Measurements from ENCODE around the gene RAPGEF1.
"Not testable (repeated sequence)": the region's sequence is repeated elsewhere in the genome, so short reads cannot be mapped to it uniquely, and the experiment has no call there.

The RAPGEF1 gene

GRCh38 chr9:131727795-131728545, 11.9 kb downstream of the RAPGEF1 start:
- no peak for DNase-seq (ENCODE audit: low spot score)

DNA sequence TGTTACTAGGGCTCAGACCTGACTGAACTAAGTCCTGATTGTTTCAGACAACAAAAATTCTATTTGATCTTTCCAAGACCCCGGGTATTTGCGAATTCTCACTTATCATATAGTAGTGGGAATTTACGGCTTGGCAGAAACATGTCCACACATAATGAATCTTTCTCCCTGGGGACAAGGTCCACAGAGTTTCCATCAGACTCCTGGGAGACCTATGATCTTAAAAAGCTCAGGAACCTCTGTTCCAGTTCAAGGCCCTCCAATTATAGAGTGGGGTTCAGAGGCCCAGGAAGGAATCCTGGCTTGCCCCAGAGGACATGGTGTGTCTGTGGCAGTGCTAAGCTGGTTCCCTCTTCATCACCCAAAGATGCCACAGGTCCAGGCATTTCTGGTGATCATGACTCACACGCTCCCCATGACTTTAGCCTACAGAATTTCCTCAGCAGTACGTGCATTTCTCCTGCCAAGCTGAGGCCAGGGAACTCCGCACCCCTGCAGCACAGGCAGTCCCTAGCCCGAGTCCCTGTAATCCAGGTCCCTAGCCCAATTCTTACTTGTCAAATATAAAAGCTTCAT, 12.6 kb downstream of the RAPGEF1 start:
- DNase-seq (ENCODE audit: low spot score), result no peak

- no peak for DNase-seq (ENCODE audit: low spot score)
Measured at GRCh38 chr9:131724683-131725082, 15.2 kb downstream of the RAPGEF1 start.

- no peak for DNase-seq (ENCODE audit: low spot score)
Measured at GRCh38 chr9:131723632-131724031, 16.2 kb downstream of the RAPGEF1 start.

DNA sequence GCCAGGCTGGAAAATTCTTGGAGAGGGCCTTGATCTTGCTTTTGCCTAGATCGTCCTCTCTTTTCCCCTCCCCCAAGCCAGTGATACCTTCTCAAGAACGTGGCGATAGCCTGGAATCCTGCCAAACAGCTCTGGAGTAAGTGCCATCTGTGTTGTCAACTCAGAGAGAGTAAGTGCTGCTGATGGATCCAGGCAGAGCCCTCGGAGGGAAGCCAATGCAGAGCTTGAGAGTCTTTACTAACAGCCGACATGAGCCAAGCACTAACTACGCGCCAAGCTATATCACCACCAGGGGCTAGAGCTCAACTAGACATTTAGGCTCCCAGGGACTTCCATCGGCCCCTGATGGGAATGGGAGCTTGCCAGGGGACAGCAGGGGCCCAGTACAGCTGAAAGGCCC, 17.6 kb downstream of the RAPGEF1 start:
- no peak for DNase-seq (ENCODE audit: low spot score)

GRCh38 chr9:131721076-131721475, 18.8 kb downstream of the RAPGEF1 start:
- DNase-seq (ENCODE audit: low spot score), result no peak

DNA sequence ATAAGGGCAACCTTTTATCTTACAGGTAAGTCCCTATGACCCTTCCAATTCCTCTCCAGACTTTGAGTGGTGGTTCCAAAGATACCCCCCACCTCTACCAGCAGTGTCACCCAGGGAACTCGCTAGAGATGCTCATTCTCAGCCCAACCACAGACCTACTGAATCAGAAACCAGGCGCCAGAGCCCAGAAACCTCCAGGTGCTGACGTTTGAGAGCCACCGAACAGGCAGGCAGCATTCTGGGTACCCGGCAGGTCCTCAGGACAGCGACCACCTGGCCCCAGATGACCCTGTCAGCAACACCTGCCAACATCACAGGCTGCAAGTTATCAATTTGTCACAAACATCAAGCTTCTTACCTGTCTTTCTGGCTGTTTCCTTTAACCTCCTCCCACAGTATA, 19.5 kb downstream of the RAPGEF1 start:
- no peak for DNase-seq (ENCODE audit: low spot score)

GRCh38 chr9:131719262-131719908, 20.5 kb downstream of the RAPGEF1 start:
- no peak for DNase-seq (ENCODE audit: low spot score)

DNA sequence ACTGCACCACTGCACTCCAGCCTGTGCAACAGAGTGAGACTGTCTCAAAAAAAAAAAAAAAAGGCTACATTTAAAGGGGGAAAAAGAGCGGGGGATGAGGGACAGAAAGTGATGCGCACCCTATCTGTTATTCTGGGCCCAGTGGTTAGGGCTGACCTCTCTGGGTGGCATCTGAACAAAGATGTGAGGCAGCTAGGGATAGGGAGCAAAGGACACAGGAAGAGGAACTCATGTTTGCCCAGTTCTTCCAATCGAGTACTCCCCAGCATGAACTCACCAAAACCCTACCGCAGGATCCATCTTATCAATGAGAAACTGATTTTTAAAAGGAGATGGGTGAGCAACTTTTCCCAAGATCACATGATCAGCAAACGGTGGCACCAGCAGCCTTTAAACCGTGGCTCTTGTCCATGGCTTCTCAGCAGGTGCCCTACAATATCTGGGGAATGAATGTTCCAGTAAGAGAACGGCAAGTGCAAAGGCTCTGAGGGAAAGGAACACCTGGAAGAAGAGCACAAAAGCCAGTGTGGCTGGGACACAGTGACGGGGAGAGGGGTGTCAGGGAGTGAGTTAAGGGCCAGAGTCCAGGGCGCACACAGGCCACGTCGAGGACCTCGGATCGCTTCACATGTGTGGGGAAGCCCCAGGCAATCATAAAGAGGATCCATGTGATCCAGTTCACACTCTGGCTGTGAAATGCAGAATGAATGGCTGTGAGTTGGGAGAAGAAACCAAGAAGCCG, 22.0 kb downstream of the RAPGEF1 start:
- no peak for DNase-seq (ENCODE audit: low spot score)

- DNase-seq (ENCODE audit: low spot score), result no peak
Measured at GRCh38 chr9:131715906-131716305, 24.0 kb downstream of the RAPGEF1 start.

DNA sequence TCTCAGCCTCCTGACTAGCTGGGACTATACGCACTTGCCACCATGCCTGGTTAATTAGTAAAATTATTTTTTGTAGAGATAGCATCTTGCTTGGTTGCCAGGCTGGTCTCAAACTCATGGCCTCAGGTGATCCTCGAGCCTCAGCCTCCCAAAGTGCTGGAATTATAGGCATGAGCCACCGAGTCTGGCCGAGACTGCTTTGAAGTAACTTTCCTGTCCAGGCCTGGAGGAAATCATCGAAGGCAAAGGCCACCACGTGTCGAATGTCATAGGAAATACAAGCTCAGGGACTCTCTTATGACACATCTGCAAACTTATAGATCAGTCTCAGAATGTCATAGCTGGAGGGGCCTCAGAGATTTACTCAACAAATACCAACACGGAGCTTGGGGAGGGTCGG, 25.1 kb downstream of the RAPGEF1 start:
- DNase-seq (ENCODE audit: low spot score), result no peak

DNA sequence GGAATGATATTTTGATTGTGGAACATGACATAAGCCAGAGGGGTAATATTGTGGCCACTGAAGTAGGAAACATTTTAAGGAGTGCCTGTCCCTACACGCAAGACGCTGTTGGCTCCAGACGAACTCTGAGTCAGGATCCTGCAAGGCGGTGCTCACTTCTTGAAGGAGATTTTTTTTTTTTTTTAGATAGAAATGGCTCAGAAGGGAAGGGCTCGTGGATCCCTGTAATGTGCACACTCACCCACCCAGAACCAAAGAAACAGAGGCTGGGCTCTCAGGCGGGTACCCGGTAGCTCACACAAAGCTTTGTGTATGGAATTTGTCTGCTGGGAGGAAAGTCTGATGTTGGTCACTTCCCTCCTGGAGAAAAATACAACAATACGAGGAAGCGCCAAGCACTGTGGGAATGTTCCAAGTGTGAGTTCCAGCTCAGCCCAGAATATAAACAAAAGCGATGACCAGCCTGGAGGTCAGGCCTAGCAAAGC, 25.7 kb downstream of the RAPGEF1 start:
- peak; percentile 82 for DNase-seq (ENCODE audit: low spot score)

- DNase-seq (ENCODE audit: low spot score), result no peak
Measured at GRCh38 chr9:131713016-131713415, 26.9 kb downstream of the RAPGEF1 start.

- no peak for DNase-seq (ENCODE audit: low spot score)
Measured at GRCh38 chr9:131712151-131712716, 27.6 kb downstream of the RAPGEF1 start.

- DNase-seq (ENCODE audit: low spot score), result no peak
Measured at GRCh38 chr9:131709771-131710431, 30.0 kb downstream of the RAPGEF1 start.

DNA sequence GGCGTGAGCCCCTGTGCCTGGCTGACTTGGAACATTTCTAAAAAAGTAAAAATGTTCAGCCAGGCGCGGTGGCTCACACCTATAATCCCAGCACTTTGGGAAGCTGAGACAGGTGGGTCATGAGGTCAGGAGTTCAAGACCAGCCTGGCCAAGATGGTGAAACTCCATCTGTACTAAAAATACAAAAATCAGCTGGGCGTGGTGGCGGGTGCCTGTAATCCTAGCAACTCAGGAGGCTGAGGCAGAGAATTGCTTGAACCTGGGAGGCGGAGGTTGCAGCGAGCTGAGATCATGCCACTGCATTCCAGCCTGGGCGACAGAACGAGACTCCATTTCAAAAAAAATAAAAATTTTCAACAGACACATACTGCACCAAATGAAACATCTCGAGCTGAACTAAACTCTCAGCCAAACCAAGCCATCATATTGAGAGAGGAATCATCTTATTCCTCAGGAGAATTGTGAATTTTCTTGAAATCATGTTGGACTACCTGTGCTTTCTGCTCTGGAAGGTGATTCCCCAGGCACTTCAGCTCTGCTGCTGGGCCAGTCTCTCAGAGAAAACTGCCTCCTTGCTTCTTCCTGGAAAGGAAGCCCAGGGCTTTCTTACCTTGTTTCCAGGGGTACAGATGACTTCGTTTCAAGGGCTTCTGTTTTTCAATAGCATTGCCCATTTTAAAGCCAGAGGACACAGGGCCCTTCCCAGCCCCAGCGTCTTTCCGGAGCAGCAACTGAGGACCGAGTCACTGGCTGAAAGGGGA, 30.7 kb downstream of the RAPGEF1 start:
- not testable (repeated sequence) for DNase-seq (ENCODE audit: low spot score)

GRCh38 chr9:131708226-131709002, 31.5 kb downstream of the RAPGEF1 start:
- no peak for DNase-seq (ENCODE audit: low spot score)

GRCh38 chr9:131707733-131708157, 32.1 kb downstream of the RAPGEF1 start:
- DNase-seq (ENCODE audit: low spot score), result peak; percentile 29

GRCh38 chr9:131707050-131707449, 32.8 kb downstream of the RAPGEF1 start:
- no peak for DNase-seq (ENCODE audit: low spot score)

DNA sequence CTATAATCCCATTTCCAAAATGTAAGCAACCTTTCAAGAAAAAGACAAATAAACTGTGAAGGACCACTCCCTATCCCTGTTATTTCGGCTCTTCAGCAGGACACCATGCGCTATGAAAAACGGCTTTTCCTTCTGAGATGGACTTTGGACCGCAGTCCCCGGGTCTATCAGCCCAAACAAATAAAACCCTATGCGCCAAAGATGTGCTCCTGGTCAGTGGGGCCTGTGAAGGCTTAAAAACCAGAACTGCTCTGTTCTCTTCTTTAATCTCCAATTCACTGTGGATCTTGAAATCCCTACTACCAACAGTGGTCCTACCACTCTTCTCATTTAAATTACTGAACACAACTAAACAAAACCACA, 33.3 kb downstream of the RAPGEF1 start:
- no peak for DNase-seq (ENCODE audit: low spot score)
